Measurements from ENCODE around the gene HECW1. TPM values are rescaled to one million over a fixed set of nuclear protein-coding genes. Genes with fewer than 3 reads are reported as not detected.

Gene HECW1
- total and polyA plus RNA-seq, 2 donors (not counting 1 experiment from before 2014, with no cell fraction given): not detected

DNA sequence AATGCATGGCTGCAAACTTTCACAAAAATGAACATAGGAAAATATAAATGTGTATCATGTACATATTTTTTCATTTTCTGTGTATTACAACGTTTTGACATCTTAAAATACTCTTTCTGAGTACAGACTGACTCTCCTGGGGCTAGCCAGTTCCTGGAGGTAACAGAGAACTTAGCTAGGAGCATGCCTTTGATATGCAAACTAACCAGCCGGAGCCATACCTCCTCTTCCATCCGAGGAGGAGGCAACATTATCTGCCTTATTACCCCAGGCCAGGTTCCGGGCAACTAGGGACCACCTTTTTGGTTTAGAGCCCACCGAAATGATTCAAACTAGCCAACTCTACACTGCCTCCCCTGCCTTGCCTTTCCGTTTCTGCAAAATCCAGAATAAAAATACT is 33.7 kb upstream of the HECW1 start:
- intact Hi-C loops (cut with micrococcal nuclease): no loop called here
- Mint-ChIP-seq H3K27me3 (peaks cover 27% of the 10 kb centered on the region), H3K4me3 (no peak overlapping the region), H3K27ac (no peak overlapping the region), H3K9me3 (ENCODE audit: insufficient read depth) (no peaks in the 10 kb centered on the region), H3K4me1 (peaks cover 4% of the 10 kb centered on the region)
- TF ChIP-seq EZH2 (IDR thresholded peaks at IDR 0.05; ENCODE audit: borderline replicate concordance, insufficient read depth, low read depth, low read length, poor library complexity, severe bottlenecking): no peak
- TF ChIP-seq, protein P1, sequence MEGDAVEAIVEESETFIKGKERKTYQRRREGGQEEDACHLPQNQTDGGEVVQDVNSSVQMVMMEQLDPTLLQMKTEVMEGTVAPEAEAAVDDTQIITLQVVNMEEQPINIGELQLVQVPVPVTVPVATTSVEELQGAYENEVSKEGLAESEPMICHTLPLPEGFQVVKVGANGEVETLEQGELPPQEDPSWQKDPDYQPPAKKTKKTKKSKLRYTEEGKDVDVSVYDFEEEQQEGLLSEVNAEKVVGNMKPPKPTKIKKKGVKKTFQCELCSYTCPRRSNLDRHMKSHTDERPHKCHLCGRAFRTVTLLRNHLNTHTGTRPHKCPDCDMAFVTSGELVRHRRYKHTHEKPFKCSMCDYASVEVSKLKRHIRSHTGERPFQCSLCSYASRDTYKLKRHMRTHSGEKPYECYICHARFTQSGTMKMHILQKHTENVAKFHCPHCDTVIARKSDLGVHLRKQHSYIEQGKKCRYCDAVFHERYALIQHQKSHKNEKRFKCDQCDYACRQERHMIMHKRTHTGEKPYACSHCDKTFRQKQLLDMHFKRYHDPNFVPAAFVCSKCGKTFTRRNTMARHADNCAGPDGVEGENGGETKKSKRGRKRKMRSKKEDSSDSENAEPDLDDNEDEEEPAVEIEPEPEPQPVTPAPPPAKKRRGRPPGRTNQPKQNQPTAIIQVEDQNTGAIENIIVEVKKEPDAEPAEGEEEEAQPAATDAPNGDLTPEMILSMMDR (IDR thresholded peaks at IDR 0.05): no peak
- DNase-seq (no peak), ATAC-seq (ENCODE audit: low read depth) (no peak)
- Histone ChIP-seq H3K9me3 (ENCODE audit: control extremely low read depth in 1 of 3, control insufficient read depth in 2 of 3, insufficient read depth in 1 of 3, low read length in 2 of 3) (peaks cover 0 to 8% (median 0%) of the 10 kb centered on the region in 3 donors), H3K9ac (ENCODE audit: low read length) (no peak overlapping the region), H3K27me3 (replicated peaks in 1 of 4; ENCODE audit: control extremely low read depth in 1 of 4, control insufficient read depth in 3 of 4, insufficient read depth in 4 of 4, low read length in 3 of 4) (no peaks in the 10 kb centered on the region), H4K20me1 (ENCODE audit: control insufficient read depth, insufficient read depth, low read length, poor library complexity, severe bottlenecking) (no peaks in the 10 kb centered on the region), H3K27ac (ENCODE audit: low read length in 2 of 2) (no peak overlapping the region), H2AFZ (ENCODE audit: insufficient read depth, low read depth, low read length, poor library complexity, severe bottlenecking) (no peak overlapping the region), H3K79me2 (ENCODE audit: control insufficient read depth, insufficient read depth, low read length) (no peaks in the 10 kb centered on the region), H3K4me3 (ENCODE audit: control extremely low read depth in 1 of 5, extremely low read depth in 1 of 5, insufficient read depth in 1 of 5, low read depth in 2 of 5, low read length in 4 of 5) (no peak overlapping the region), H3K4me2 (replicated peaks; ENCODE audit: low read depth, low read length, poor library complexity, severe bottlenecking) (no peak overlapping the region), H3K36me3 (replicated peaks in 1 of 2; ENCODE audit: control extremely low read depth in 1 of 2, control insufficient read depth in 1 of 2, extremely low read depth in 1 of 2, insufficient read depth in 2 of 2, low read length in 1 of 2) (no peaks in the 10 kb centered on the region), H3K4me1 (ENCODE audit: control insufficient read depth in 2 of 2, insufficient read depth in 2 of 2, low read length in 2 of 2) (no peaks in the 10 kb centered on the region)
- WGBS (ENCODE audit: insufficient coverage): 89% methylated on average over 5 of the region's 6 CpGs
- POLR2A ChIA-PET: no interaction called here
- CTCF ChIA-PET: no interaction called here

DNA sequence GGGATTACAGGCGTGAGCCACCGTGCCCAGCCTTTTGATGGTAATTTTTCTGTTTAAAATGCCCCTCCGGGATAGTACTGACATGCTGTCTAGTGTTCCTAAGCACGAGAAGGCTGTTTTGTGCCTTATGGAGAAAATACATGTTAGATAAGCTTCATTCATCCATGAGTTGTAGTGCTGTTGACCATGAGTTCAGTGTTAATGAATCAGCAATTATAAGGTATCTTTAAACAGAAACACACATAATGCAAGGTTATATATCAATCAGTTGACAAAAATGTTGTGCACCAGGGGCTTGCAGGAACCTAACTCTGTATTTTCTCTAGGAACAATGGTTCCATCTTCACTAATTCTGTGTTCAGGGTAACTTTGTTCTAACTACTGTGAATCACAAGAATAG is 30.8 kb upstream of the HECW1 start:
- Mint-ChIP-seq H3K27me3 (peaks cover 48% of the 10 kb centered on the region), H3K4me3 (no peak overlapping the region), H3K27ac (no peak overlapping the region), H3K4me1 (no peaks in the 10 kb centered on the region), H3K9me3 (ENCODE audit: insufficient read depth) (no peaks in the 10 kb centered on the region)
- Histone ChIP-seq H3K27me3 (replicated peaks in 1 of 4; ENCODE audit: control extremely low read depth in 1 of 4, control insufficient read depth in 3 of 4, insufficient read depth in 4 of 4, low read length in 3 of 4) (no peaks in the 10 kb centered on the region), H4K20me1 (ENCODE audit: control insufficient read depth, insufficient read depth, low read length, poor library complexity, severe bottlenecking) (no peaks in the 10 kb centered on the region), H3K9me3 (ENCODE audit: control extremely low read depth in 1 of 3, control insufficient read depth in 2 of 3, insufficient read depth in 1 of 3, low read length in 2 of 3) (peaks cover 0 to 8% (median 0%) of the 10 kb centered on the region in 3 donors), H2AFZ (ENCODE audit: insufficient read depth, low read depth, low read length, poor library complexity, severe bottlenecking) (no peak overlapping the region), H3K4me3 (ENCODE audit: control extremely low read depth in 1 of 5, extremely low read depth in 1 of 5, insufficient read depth in 1 of 5, low read depth in 2 of 5, low read length in 4 of 5) (no peak overlapping the region), H3K9ac (ENCODE audit: low read length) (no peak overlapping the region), H3K79me2 (ENCODE audit: control insufficient read depth, insufficient read depth, low read length) (no peaks in the 10 kb centered on the region), H3K4me1 (ENCODE audit: control insufficient read depth in 2 of 2, insufficient read depth in 2 of 2, low read length in 2 of 2) (no peaks in the 10 kb centered on the region), H3K27ac (ENCODE audit: low read length in 2 of 2) (no peak overlapping the region), H3K36me3 (replicated peaks in 1 of 2; ENCODE audit: control extremely low read depth in 1 of 2, control insufficient read depth in 1 of 2, extremely low read depth in 1 of 2, insufficient read depth in 2 of 2, low read length in 1 of 2) (no peaks in the 10 kb centered on the region), H3K4me2 (replicated peaks; ENCODE audit: low read depth, low read length, poor library complexity, severe bottlenecking) (no peak overlapping the region)
- ChIA-PET POLR2A (no interaction called here), CTCF (no interaction called here)
- no peak for ATAC-seq (ENCODE audit: low read depth)
- TF ChIP-seq, protein P1 (IDR thresholded peaks at IDR 0.05): no peak
- TF ChIP-seq EZH2 (IDR thresholded peaks at IDR 0.05; ENCODE audit: borderline replicate concordance, insufficient read depth, low read depth, low read length, poor library complexity, severe bottlenecking): no peak
- WGBS (ENCODE audit: insufficient coverage): 100% methylated on average over 3 of the region's 4 CpGs
- no peak for DNase-seq
- intact Hi-C loops (cut with micrococcal nuclease): no loop called here

All from B cell (primary cell).